ENCODE data around the gene MLIP.

The MLIP gene

DNA sequence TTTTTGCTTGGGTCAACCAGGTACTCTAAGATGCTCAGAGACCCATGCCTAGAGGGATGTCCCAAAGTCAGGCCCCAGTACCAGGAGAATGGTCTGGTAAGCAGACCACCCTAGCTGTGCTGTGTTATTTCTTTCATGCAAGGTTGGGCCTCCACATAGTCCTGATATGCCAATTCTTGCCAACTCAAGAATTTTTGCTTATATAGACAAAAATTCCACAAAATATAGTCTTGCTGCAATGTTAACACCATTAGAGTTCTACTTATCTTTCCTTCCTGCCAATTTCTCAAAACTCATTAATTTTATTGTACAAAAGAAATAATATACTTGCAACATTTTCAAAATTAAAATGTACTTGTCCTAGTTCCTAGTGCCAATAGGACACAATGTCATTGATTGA, 163.1 kb downstream of the MLIP start:
- TF ChIP-seq, protein P1, sequence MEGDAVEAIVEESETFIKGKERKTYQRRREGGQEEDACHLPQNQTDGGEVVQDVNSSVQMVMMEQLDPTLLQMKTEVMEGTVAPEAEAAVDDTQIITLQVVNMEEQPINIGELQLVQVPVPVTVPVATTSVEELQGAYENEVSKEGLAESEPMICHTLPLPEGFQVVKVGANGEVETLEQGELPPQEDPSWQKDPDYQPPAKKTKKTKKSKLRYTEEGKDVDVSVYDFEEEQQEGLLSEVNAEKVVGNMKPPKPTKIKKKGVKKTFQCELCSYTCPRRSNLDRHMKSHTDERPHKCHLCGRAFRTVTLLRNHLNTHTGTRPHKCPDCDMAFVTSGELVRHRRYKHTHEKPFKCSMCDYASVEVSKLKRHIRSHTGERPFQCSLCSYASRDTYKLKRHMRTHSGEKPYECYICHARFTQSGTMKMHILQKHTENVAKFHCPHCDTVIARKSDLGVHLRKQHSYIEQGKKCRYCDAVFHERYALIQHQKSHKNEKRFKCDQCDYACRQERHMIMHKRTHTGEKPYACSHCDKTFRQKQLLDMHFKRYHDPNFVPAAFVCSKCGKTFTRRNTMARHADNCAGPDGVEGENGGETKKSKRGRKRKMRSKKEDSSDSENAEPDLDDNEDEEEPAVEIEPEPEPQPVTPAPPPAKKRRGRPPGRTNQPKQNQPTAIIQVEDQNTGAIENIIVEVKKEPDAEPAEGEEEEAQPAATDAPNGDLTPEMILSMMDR (IDR thresholded peaks at IDR 0.05; ENCODE audit: insufficient read depth, low read depth, low read length, missing control alignments): no peak
- no peak for DNase-seq (ENCODE audit: low read depth)
- no peak overlapping the region for H3K4me3 ChIP-seq (ENCODE audit: low read depth, low read length)

DNA sequence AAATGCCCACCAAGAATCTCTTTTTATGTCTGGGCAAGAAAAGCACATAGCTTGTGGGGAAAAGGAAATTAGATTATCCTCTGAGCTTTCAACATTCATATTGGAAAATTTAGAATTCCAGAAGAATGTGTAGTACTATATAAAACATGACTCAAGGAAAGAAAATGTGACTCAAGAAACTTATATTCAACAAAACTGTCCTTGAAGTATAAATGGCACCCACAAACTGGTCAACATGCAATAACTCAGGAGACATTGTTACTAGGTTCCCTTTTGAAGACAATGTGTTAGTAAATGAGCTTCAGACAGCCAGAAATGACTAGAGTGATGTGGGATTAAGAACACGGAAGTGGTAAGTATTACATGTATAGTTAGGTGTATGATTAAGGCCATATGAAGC, 170.9 kb downstream of the MLIP start:
- DNase-seq (ENCODE audit: low read depth): no peak
- TF ChIP-seq, protein P1 (IDR thresholded peaks at IDR 0.05; ENCODE audit: insufficient read depth, low read depth, low read length, missing control alignments): no peak
- no peak overlapping the region for H3K4me3 ChIP-seq (ENCODE audit: low read depth, low read length)

DNA sequence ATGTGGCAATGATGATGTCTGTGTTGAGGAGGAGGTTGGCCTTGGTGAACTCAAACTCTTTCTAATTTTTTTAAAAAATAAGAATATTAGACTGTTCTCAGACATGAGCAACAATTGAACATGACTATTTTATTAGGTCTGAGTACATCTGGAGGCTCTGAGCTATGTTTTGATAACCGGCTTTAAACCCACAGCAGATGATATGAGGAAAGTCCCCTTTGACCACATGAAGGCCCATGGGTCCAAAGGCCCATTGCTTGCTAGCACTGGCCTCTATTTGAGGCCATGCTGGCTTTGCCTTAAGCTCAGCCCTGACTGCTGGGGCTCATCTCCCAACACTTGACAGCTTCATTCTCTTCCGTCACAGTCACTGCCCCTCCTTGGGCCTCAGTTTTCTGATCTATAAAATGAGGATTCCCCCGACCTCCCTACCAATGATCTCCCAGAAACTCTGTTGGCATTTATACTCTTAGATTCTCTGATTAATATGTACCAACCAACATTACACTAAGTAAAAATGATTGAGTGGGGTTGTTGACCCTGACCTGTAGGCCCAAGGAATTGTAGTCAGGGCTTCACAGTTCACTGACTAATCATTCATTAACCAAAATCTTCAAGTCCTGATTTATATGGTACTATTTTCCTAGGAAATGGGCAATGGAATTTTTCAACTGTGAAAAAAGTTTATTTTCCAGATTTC, 173.1 kb downstream of the MLIP start:
- TF ChIP-seq, protein P1 (IDR thresholded peaks at IDR 0.05; ENCODE audit: insufficient read depth, low read depth, low read length, missing control alignments): no peak
- H3K4me3 ChIP-seq (ENCODE audit: low read depth, low read length): no peak overlapping the region
- DNase-seq (ENCODE audit: low read depth): no peak

DNA sequence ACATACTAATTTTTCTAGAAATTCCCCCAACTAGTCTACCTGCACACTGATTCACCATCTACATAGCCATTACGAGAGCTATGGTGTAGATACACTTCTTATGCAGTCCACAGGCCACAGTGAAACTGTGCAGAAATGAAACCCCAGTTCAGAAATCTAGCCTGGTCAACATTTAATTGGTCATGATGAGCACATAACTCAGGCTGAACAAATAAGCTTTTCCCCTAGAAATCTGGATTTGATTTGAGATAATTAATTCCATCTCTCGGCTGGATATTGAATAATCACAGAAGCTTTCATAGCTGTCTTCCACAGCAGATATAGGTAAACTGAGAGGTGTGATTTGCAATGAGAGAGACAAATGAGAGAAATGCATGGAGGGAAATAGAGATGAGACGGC, 174.4 kb downstream of the MLIP start:
- TF ChIP-seq, protein P1 (IDR thresholded peaks at IDR 0.05; ENCODE audit: insufficient read depth, low read depth, low read length, missing control alignments): no peak
- DNase-seq (ENCODE audit: low read depth): no peak
- H3K4me3 ChIP-seq (ENCODE audit: low read depth, low read length): no peak overlapping the region

GRCh38 chr6:54286141-54286540, 174.9 kb downstream of the MLIP start:
- no peak overlapping the region for H3K4me3 ChIP-seq (ENCODE audit: low read depth, low read length)
- DNase-seq (ENCODE audit: low read depth): no peak
- TF ChIP-seq, protein P1 (IDR thresholded peaks at IDR 0.05; ENCODE audit: insufficient read depth, low read depth, low read length, missing control alignments): no peak

- H3K4me3 ChIP-seq (ENCODE audit: low read depth, low read length): no peak overlapping the region
- TF ChIP-seq, protein P1 (IDR thresholded peaks at IDR 0.05; ENCODE audit: insufficient read depth, low read depth, low read length, missing control alignments): no peak
- no peak for DNase-seq (ENCODE audit: low read depth)
Observed at GRCh38 chr6:54288474-54288873, 177.2 kb downstream of the MLIP start.

- no peak overlapping the region for H3K4me3 ChIP-seq (ENCODE audit: low read depth, low read length)
- no peak for DNase-seq (ENCODE audit: low read depth)
- TF ChIP-seq, protein P1 (IDR thresholded peaks at IDR 0.05; ENCODE audit: insufficient read depth, low read depth, low read length, missing control alignments): no peak
Observed at GRCh38 chr6:54289426-54289825, 178.2 kb downstream of the MLIP start.
